ES-I3 (cell line): ENCODE measurements around the gene ELMO1.

ENCODE experiments used
- H3K36me3 ChIP-seq: 2 replicates; pipeline ENCODE4 v1.6.1; 2013; ENCODE audit warnings: mild to moderate bottlenecking, low read length, control low read depth, moderate library complexity; ENCODE audit not compliant: insufficient read depth
- H3K4me1 ChIP-seq: 2 replicates; pipeline ENCODE4 v1.6.1; 2013; ENCODE audit warnings: mild to moderate bottlenecking, control low read depth, low read length; ENCODE audit not compliant: insufficient read depth
- H3K9ac ChIP-seq: 2 replicates; pipeline ENCODE4 v1.6.1; 2013; ENCODE audit warnings: low read depth, mild to moderate bottlenecking, low read length, moderate library complexity
- H3K9me3 ChIP-seq: 2 replicates; pipeline ENCODE4 v1.6.1; 2013; ENCODE audit warnings: mild to moderate bottlenecking, low read length, moderate library complexity; ENCODE audit not compliant: control insufficient read depth, insufficient read depth

Gene ELMO1

DNA sequence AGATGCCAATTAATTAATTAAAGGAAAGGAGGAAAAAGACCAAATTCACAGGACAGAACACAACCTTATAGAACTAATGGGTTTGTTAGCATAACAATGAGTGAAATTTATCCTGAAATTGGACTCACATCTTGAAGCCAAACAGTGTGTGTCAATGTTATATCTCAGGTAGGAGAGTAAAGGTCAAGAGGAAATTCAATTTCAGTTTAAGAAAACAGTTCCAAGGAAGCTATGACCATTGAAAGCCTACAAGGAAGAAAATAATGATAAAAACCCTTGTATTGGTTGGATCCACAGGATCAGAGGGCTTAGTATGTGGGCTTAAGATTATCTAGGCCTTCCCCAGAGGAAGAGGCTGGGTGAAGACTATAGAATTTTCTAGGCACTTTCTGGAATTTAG lies 525.5 kb downstream of the ELMO1 start:
- Histone ChIP-seq H3K9me3 (peaks cover 2% of the 10 kb centered on the region; the same call in 1 of the 2 replicates), H3K9ac (no peak overlapping the region), H3K4me1 (no peaks in the 10 kb centered on the region), H3K36me3 (no peaks in the 10 kb centered on the region)

DNA sequence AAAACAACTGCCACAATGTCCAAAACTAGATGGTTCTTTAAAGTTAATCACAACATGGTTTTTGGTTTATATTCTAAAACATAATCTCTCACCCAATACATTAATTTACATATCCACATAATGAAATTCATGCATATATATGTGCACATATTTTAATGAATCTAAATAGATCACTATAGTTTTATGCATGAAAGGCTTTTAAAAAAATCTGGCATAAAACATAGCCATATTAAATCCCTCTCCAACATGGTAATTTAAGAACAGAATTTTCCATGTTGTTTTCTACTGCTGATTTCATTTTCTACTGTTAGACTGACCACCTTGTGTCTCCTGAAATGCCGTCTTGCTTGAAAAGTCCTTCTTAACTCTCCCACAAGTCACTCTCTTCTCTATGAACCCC lies 528.2 kb downstream of the ELMO1 start:
- H3K9ac ChIP-seq = no peak overlapping the region
- no peaks in the 10 kb centered on the region for H3K4me1 ChIP-seq
- H3K36me3 ChIP-seq = no peaks in the 10 kb centered on the region
- peaks cover 2% of the 10 kb centered on the region; the same call in 1 of the 2 replicates for H3K9me3 ChIP-seq

DNA sequence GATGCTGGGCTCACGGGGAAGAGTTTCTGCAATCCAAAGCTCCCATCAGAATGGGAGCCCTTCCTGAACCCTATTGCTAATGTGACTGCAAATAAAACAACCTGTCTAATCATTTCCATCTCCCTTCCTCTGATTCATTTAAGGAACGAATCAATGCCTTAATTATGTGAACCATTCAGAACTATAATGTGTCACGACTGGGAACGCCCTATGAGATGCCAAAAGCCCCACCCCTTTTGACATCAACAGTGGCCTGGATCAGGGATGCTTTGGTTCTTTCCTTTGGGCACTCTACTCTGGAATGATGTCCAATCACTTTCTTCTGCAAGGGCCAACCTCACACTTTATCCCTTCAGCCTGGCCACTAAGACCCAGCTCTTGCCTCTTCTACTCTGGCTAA lies 528.9 kb downstream of the ELMO1 start:
- no peak overlapping the region for H3K9ac ChIP-seq

DNA sequence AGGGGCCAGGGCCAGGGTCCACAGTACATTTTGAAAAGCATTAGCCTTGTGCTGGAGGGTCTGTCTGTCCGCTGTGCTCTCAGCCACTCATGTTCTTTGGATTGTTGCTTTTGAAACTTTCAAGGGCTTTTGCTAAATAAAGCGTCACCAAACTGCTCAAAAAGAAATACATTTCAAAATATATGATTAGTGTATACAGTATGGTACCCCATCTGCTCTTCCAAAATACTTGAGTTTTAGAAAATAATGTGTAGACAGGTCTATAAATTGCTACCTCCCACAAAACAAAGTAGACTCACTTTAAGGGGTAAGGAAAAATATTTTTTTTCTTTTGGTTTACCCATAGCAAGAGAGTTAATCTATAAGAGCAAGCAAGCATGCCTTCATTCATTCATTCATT lies 530.1 kb downstream of the ELMO1 start:
- Histone ChIP-seq H3K4me1 (no peaks in the 10 kb centered on the region), H3K9me3 (peaks cover 2% of the 10 kb centered on the region; the same call in 1 of the 2 replicates), H3K9ac (no peak overlapping the region), H3K36me3 (no peaks in the 10 kb centered on the region)

More for the DNA sequence above, 528.9 kb downstream of the ELMO1 start:
- no peaks in the 10 kb centered on the region for H3K36me3 ChIP-seq
- H3K9me3 ChIP-seq = peaks cover 2% of the 10 kb centered on the region; the same call in 1 of the 2 replicates
- no peaks in the 10 kb centered on the region for H3K4me1 ChIP-seq

DNA sequence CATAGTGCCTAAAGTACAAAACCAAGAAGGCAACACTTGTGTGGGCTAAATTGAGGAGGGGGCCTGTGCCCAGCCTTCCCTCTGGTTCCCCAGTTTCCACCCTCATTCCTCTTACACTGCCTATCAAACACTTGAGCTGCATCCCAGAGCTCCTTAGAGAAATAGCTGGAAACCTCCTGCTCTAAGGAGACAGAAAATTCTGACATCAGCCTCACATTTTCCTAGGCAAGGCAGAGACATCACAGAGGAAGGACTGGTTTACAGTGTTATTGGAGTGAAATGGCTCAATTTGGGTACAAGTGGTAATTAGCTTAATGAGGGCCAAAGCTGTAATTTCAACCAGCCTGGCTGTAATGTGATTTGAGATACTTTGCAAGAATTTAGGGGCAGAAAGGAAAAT lies 532.0 kb downstream of the ELMO1 start:
- peaks cover 2% of the 10 kb centered on the region; the same call in 1 of the 2 replicates for H3K9me3 ChIP-seq
- H3K36me3 ChIP-seq = no peaks in the 10 kb centered on the region
- H3K9ac ChIP-seq = no peak overlapping the region
- H3K4me1 ChIP-seq = no peaks in the 10 kb centered on the region

DNA sequence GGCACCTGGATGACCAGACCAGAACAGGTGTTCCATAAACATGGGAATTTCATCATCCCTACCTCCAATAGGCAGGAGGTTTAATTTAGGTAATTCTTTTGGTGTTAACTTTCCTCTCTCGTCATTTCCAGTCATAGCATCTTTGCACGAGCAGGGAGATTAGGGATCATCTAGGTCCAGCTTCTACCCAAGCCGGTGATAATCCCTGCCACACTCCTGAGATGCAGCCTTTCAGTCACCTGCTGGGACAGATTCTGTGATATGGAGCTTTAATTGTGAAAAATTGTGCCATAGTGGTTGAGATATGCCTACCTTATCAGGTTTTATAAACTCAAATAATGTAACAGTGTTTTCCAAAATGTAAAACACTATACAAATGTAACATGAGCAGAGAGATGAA lies 532.5 kb downstream of the ELMO1 start:
- Histone ChIP-seq H3K9ac (no peak overlapping the region), H3K36me3 (no peaks in the 10 kb centered on the region), H3K9me3 (peaks cover 2% of the 10 kb centered on the region; the same call in 1 of the 2 replicates), H3K4me1 (no peaks in the 10 kb centered on the region)

DNA sequence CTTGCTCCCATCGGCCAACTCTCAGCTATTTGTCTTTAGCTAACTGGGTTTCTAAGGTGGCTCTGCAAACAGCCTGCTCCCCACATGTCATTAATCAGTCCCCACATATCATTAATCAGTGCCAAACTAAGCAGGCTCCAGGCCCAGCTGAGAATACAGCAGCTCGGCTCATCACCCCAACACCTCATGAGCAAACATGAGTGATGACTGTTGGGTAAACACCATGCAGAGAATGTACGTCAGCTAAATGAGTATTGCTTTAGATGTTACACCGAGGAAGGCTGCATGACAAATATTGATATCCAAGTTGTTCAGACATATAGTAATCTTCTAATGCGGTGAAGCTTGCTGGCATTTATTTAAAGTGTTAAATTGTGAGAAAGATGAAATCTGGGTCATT lies 536.9 kb downstream of the ELMO1 start:
- Histone ChIP-seq H3K9ac (no peak overlapping the region), H3K4me1 (no peaks in the 10 kb centered on the region), H3K36me3 (no peaks in the 10 kb centered on the region), H3K9me3 (no peaks in the 10 kb centered on the region)

DNA sequence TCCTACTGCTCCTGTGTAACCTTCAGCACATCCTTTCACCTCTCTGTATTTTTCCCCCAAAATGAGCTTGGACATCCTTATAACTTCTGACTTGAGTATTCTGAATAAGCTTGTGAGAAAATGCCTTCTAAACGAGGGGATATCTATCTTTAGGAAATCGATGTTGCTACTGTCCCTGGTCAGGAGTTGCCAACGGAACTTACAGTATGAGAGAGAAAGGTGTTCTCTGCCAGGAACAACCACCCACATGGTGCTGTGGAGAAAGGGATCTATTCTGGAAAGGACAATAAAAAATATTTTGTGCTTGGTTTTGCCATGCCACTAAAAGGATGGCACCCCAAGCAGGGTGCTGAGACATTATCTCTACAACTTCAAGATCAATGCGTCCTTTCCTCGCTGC lies 537.8 kb downstream of the ELMO1 start:
- Histone ChIP-seq H3K9ac (no peak overlapping the region), H3K4me1 (no peaks in the 10 kb centered on the region), H3K36me3 (no peaks in the 10 kb centered on the region), H3K9me3 (no peaks in the 10 kb centered on the region)

DNA sequence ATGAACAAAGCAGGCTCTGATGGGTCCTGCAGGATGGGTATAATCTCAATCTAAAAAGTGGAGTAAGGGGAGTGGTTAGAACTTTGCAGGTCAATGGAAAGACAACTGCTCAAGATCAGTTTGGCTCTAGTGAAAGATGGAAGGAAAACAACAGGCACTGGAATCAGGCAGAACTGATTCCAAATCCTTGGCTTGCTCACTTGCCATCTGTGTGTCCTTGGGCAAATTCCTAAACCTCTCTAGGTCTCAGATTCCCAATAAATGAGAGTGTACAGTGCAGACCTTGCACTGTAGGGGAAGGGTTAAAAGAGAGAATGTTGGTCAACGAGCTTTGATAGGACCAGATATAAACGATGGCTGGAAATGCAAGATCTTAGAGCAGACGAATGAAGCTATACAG lies 538.3 kb downstream of the ELMO1 start:
- no peaks in the 10 kb centered on the region for H3K4me1 ChIP-seq
- no peaks in the 10 kb centered on the region for H3K9me3 ChIP-seq
- no peak overlapping the region for H3K9ac ChIP-seq
- no peaks in the 10 kb centered on the region for H3K36me3 ChIP-seq

DNA sequence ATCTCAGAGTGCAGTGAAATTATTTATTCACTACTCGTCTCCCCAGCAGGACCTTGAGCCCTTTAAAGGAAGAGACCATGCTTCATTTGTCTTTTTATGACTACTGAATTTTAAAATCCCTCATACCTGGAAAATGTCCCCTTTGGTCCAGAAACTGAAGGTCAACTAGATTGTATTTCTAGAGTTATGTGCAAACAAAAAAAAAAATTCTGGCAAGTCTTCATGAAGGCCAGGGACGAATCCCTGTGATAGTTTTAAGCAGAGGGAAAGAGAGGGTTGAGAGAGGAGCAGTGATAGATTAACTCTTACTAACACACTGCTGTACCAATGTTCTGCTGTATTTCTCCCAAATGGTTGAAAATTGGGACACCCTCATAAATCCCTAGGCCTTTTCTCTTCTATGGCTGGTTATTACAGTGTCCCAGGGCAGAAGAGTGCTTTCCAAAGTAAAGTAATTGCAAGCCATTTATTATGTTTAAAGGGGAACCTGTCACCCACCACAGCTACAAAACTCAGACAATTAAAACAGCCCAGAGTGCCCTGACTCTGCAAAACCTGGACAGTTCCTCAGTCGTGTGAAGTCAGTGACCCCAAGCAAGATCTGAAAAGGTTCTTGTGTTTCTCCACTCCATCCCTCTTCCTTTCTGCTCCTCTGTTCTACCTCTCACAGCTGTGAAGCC lies 541.6 kb downstream of the ELMO1 start:
- Histone ChIP-seq H3K9me3 (no peaks in the 10 kb centered on the region), H3K4me1 (no peaks in the 10 kb centered on the region), H3K36me3 (no peaks in the 10 kb centered on the region), H3K9ac (no peak overlapping the region)

DNA sequence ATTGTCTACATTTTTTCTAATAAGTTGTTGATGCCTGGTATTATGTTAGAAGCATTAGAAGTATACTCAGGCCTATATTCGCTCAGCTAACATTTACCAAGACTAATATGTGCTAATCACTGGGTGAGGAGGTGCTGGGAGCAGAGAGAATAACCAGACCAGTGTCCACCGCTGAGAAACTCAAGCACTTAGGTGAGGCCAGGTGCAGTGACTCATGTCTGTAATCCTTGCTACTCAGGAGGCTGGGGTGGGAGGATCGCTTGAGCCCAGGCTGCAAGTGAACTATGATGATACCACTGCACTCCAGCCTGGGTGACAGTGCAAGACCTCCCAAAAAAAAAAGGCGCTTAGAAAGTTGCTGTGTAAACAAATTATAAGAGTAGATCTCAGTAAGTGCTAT lies 542.2 kb downstream of the ELMO1 start:
- H3K4me1 ChIP-seq = no peaks in the 10 kb centered on the region
- no peak overlapping the region for H3K9ac ChIP-seq
- H3K36me3 ChIP-seq = no peaks in the 10 kb centered on the region
- H3K9me3 ChIP-seq = no peaks in the 10 kb centered on the region

DNA sequence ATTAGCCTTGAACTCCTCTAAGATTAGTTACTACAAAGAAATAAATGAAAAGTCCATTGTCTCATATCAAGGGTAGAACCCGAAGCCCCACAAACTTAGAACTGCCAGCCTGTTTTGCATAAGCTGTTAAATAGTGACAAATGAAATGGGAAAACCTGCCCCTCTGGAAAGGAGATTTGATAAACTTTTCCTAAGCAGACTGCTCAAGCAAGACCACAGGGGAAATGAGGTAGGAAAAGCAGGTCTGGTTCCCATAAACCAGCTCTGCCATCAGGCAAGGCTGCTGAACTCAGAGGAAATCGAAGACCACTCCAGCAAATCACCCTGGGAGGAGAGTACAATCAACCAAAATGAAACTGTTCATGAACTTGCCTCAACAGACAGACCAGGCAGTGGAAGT lies 542.8 kb downstream of the ELMO1 start:
- no peaks in the 10 kb centered on the region for H3K4me1 ChIP-seq
- H3K9ac ChIP-seq = no peak overlapping the region
- no peaks in the 10 kb centered on the region for H3K36me3 ChIP-seq
- no peaks in the 10 kb centered on the region for H3K9me3 ChIP-seq

DNA sequence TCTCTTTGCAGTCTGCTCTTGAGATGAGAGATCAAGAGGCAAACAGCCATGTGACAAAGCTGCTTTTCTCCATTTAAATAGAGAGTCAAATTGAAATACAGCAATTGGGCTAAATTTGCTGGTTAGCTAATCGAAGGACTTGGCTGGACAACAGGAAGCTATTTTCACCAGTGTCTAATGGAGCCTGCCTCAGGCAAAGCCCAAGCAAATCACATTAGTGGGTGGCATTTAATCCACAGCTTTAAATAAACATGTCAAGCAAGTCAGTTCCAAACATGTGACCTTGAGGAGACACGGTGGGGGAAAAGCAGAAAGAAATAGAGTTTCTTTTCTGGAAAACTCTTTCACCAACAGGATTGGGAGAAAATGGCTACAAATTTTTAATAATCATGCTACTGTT lies 543.9 kb downstream of the ELMO1 start:
- Histone ChIP-seq H3K9me3 (no peaks in the 10 kb centered on the region), H3K36me3 (no peaks in the 10 kb centered on the region), H3K4me1 (no peaks in the 10 kb centered on the region), H3K9ac (no peak overlapping the region)

DNA sequence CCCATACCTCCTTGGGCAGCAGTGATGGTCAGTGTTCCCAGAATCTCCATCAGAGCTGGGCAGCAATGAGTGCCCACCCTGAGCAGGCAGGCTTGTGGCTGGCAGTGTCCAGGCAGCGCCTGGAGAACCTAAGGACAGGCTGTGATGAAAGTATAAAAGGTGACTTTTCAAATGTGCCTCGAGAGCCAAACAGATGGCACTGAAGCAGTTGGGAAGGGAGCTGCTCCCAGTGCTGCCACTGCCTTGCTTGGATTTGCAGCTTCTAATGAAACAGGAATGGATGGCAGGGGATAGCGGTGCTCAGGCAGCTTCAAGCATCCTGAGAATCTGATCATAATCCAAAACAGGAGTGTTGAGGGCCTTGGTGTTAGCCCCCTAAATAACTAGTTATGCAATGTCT lies 544.6 kb downstream of the ELMO1 start:
- Histone ChIP-seq H3K9ac (no peak overlapping the region), H3K9me3 (no peaks in the 10 kb centered on the region), H3K4me1 (no peaks in the 10 kb centered on the region), H3K36me3 (no peaks in the 10 kb centered on the region)

DNA sequence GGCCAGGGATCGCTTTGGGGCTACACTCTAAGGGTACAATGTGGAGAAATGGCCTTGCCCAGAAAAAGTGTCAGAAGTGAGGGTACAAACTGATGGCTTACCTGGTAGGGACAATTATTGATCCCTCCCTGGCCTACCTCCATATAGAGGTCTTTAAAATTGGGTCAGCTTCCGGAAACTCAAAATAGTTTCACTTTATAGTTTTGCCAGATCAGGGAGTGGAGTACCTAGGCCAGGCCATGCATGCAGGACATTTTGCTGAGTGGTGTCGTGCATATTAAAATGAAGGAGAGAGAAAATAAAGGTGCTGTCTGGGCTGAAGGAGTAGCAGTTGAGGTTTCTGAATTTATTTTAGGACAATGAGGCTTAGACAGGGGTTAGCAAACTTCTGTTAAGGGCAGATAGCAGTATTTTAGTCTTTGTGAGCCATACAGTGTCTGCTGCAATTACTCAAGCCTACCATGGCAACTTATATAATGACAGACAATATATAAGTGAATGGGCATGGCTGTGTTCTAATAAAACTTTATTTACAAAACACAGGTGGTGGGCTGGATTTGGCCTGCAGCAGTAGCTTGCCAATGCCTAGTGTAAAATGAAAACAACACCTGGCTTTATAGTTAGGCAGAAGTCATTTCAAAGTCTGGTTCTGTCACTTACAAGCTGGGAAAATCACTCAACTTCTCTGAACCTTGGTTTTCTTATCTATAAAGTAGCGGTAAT lies 547.5 kb downstream of the ELMO1 start:
- Histone ChIP-seq H3K9me3 (no peaks in the 10 kb centered on the region), H3K9ac (no peak overlapping the region), H3K36me3 (no peaks in the 10 kb centered on the region)

More for the DNA sequence above, 547.5 kb downstream of the ELMO1 start:
- no peaks in the 10 kb centered on the region for H3K4me1 ChIP-seq
